IPS DF 19.7 (cell line): Measurements from ENCODE around the gene NTN1.
"Not testable (repeated sequence)": the region's sequence is repeated elsewhere in the genome, so short reads cannot be mapped to it uniquely, and the experiment has no call there.

ENCODE experiments used
- DNase-seq: peaks from one replicate; pipeline ENCODE4 v3.0.0-alpha.2; 2013; ENCODE audit warnings: low read depth, low spot score

The NTN1 gene

DNA sequence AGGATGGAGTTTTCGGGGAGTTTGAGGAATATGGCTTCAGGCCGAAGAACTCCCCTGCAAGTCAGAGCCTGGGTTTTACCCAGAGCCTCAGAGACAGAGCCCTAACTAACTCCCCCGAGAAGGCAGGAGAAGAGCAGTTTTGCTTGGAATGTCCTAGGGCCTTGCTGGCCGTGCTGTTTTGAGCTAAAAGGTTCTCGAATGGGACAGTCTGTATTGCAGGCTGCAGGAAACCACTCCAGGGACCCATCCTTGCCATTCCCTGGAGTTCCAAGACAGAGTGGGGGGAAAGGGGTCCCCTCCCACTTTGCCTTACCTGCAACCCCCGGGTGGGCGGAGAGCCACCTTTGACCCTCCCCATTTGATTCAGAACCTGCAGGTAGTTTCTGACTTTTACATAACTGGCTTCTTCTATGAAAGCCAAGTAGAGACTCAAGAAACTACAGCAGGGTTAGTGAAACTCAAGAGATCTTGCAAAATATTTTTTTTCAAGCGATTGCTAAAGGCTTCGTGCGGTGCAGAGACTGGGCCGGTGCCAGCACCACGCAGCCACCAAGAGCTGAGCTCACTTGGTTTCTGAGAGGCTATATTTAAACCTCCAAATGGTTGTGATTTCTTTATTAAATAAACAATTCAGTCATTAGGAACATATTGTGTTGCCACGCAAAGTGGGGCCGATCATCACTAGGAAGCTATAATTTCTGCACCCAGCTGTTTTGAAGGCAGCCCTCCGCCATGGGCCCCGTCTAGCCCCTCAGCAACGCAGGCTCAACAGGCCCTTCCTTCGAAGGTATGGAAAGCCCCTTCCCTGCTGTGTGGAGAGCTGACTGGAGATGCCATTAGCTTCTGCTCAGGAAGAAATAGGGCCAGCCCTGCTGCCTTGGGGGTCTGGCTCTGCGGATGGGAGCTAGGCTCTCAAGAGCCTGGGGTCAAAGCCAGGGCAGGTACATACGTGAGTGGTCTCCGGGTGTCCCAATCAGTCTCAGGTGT, 223.0 kb downstream of the NTN1 start:
- no peak for DNase-seq

GRCh38 chr17:9247401-9247938, 226.2 kb downstream of the NTN1 start:
- no peak for DNase-seq

DNA sequence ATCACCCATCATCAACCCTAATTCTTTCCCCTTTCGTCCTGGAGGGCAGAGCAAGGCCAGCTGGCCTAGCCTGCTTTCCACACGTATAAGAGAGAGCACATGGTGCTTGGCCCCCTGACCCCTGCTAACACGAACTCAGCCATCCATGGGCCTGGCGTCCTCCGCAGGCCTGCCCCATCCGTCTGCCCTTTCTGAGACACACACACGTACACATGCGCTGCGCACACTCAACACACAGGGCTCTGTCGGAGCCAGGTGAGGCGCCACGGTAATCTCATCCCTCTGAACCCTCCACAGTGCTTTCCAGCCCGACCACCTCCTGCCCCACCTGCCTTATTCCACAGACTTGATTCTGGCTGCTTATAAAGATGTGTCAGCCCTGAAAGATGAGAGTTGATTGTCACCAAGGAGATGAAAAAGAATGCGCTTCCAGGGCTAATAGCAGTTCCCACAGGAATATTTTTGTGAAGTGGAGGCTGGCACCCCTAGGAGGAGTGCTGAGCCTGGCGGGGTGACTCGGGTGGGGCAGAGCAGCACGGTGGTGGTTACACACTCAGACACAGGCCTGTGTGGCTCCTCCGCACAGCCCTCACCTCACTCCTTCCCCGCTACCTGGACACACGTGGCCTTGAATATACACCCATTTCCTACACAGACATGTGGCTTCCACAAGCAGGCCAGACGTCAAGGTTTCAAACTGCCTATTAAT, 228.1 kb downstream of the NTN1 start:
- DNase-seq = no peak

DNA sequence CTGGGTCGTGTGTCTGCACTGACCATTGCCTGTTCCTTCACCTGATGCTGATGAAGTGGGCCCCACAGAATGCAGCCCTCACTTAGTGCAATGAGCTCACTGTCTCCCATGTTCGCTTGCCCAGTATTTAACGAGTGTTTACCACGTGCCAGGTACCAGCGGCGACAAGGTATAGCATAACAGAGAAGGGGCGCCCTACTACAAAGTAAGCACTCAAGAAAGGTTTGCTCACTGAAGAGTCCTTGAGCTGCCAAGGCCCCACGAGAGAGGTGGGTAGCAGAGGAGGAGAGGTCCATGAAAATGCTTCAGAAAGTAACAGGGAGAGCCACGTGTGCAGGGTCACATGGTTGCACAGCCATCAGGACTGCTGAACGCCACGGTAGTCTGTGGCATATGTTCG, 230.0 kb downstream of the NTN1 start:
- no peak for DNase-seq

- no peak for DNase-seq
These were observed 232.0 kb downstream of the NTN1 start for GRCh38 chr17:9253308-9253707.

- DNase-seq = no peak
These were observed 233.5 kb downstream of the NTN1 start for GRCh38 chr17:9254841-9255240.

DNA sequence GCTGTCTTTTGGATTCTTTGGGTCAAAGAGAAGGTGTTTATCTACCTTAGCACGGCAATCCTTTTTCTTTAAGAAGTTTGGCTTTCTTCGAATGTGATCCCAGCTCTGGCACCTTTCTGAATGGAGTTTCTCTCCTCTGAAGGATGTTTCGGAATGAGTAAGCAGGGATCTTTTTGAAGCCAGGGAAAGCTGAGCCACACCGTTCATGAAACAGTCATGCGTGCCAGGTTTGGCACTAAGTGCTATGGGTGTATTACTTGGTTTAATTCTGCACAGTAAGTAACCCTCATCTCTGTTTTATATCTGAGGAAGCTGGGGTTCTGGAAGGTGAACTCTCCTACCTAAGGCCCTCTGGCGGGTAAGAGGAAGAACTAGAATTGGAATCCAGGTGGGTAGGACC, 234.5 kb downstream of the NTN1 start:
- DNase-seq = no peak

- DNase-seq = no peak
These were observed 235.0 kb downstream of the NTN1 start for GRCh38 chr17:9256361-9256750.

DNA sequence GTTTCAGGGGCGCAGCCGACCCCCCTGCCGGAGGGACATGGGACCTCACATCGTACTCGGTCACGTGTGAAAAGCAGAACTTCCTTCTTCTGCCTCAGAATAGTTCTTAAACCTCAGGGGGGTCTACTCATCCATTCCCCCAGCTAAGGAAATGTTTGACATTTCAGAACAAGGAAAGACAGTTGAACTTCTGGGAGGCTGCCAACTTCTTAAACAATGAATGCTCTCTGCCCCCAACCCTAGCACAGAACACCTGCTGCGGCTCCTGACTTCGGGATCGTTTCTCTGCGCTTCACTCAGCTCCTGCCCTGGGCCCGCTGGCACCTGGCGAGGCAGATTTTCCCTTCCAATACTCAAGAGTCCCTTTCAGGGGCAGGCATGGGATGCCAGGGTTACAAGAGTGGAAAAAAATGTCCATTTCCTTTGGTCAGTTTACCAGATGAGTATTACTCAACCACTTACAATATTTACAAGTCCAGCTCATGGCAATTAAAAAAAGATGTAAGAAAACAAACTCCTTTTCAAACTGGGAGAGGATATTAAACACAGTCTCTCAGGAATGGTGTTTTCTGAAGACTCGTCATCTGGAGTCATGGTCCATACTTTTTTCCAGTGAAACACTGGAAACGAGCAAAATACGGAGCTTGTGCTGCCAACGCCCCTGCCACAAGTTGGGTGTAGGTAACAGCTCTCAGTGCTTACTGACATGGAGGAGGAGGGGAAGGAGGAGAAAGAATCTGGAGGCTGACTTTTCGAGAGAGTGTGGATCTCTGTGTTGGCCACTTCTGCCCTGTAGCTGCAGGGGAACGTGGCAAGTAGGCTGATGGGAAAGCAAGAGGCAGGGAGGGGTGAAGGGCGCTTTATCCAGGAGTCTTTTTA, 235.7 kb downstream of the NTN1 start:
- no peak for DNase-seq

- not testable (repeated sequence) for DNase-seq
These were observed 236.3 kb downstream of the NTN1 start for GRCh38 chr17:9257630-9257965.

DNA sequence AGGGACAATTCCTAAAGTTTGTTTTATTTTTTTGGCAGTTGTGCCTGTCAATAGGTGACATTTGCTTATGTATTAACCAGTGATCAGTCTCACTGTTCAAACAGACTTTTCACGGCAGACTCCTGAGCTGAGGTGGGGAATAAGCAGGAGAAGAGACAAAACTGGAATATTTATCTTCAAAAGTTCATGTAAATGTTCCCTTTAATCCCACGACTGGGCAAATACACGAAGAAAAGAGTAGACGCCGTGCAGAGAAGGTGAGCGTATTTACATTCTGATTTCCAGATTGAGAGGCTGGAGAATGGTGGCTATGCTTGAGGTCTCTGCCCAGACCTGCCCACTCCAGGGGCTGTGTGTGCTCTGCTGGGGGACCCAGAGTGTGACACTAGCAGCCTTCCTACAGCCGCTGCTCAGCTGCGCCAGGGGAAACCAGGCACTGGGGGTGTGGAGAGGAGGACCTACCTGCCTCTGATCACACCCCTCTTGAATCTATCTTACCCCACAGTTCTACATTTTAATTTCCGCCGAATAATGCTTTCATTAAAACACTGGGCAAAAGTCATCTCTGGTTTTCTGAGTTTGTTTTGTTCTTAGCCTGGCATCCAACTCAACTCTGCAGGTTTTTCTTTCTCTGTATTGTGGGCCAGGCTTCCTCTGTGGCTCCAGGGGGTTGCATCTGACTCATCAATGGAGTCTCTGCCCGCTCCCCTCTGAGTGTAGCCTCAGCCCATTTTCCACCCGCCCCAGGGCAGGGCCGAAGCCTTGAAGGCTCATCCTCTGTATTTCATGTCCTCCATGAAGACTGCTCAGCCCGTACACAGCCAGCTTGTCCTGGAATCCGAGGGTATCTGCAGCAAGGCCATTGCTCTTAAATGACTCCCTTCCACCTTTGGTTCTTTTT, 237.1 kb downstream of the NTN1 start:
- no peak for DNase-seq

DNA sequence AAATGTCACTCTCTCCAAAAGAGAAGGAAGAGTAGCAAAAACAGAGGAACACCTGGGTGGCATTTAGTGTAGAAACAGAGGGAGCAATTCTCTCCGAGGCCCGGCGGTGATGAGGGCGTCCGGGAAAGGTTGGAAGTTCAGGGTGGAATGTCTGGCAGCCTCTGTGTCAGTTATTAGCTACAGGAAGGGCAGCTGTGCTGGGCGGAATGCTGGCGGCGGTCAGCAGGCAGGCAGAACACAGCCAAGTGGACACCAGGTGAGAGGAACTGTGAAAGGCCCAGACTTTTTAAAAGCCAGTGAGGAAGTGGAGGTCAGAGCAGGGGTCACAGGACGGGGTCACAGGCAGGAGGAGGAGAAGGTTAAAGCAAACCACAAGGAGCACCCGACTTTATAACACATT, 238.1 kb downstream of the NTN1 start:
- no peak for DNase-seq

- DNase-seq = no peak
These were observed 240.0 kb downstream of the NTN1 start for GRCh38 chr17:9261081-9262012.

DNA sequence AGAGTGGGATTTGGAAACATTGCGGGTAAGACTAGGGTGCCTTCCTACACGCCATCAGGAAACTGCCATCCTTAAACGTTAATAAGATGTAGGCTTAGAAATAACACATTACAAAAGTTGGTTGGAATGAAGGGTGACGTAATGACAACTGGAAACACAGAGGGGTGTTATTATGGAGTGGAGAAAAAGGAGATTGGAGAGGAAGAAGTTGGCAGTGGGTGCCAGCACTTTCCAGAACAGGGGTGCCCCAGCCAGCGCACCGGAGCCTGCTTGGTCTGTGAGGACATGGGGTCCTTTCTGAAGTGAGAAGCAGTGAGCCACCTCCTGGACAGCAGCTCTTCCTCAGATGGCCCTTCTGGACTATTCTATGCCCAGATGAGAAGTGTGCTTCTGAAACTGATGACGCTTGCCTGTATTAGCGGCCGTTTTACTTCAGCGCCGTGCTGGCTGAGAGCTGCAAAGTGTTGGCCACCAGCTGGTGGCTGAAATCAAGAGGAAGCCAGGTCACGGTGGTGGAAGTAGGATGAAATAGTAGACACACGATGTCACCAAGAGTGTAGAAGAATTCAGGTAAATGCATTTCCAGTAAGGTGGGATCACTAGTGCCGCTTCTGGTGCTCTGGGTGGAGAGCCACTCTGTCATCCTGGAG, 244.8 kb downstream of the NTN1 start:
- no peak for DNase-seq

DNA sequence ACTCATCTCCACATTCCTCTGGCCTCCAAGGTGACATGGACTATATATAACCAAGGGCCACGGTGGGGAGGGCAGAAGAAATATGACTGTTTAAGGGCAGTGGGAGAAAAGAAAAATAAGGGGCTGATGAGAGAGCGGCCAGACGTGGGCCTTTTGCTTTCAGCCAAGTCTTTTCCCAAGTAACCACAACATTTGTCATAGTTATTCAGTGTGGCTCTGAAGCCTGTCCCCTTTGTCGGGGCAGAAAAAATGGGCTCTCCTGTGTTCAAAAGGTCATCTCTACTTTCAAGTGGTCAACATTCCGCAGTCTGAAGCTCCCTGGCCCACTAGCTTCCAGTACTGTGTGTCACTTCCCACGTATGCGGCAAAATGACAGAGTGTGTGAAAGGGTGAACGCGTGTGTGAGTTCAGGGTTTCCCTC, 245.4 kb downstream of the NTN1 start:
- DNase-seq = no peak

GRCh38 chr17:9268546-9268945, 247.2 kb downstream of the NTN1 start:
- DNase-seq = no peak

- no peak for DNase-seq
These were observed 248.2 kb downstream of the NTN1 start for GRCh38 chr17:9269350-9270035.

DNA sequence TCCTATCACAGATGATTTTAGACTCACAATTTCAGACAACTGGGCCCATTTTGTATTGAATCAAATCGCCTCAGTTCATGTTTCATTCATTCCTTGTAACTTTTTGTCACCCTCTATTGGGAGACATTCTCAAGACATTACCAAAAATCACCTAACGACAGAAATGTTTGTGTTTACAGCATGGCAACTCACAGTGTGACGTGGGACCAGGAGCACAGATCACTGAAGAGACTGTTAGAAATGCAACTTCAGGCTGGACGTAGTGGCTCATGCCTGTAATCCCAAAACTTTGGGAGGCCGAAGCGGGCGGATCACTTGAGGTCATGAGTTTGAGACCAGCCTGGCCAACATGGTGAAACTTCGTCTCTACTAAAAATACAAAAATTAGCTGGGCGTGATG, 249.6 kb downstream of the NTN1 start:
- no peak for DNase-seq
